Stimulated activated CD4-positive, alpha-beta T cell treated with anti-CD3 and anti-CD28 coated beads, Interleukin-1b, Interleukin-23, amount 100 ng/mL, for 24 hours (primary cell): ENCODE data around the gene ITGBL1.

ENCODE experiments used
- DNase-seq, 4 experiments: peaks; one replicate each; pipeline ENCODE4 v3.0.0-alpha.2; 2020; ENCODE audit warnings: low read depth in 4 of 4, low spot score in 1 of 4

The ITGBL1 gene

DNA sequence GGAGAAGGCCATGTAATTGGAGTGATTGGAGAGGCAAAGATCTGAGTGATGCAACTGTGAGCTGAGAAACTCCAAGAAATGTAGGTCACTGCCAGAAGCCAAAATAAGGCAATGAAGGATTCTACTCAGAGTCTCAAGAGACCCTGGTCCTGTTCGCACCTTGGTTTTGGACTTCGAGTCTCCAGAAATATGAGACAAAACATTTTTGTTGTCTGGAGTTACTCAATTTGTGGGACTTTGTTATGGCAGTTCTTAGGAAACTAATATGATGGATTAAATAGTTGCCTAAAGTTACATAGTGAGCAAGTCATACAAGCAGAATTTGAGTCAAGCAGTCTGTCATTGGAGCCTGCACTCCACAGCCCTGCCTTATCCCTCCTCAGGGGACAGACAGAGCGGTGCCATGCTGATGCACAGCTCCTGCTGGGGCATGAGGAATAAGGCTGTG lies 104.2 kb downstream of the ITGBL1 start:
- DNase-seq, result no peak

DNA sequence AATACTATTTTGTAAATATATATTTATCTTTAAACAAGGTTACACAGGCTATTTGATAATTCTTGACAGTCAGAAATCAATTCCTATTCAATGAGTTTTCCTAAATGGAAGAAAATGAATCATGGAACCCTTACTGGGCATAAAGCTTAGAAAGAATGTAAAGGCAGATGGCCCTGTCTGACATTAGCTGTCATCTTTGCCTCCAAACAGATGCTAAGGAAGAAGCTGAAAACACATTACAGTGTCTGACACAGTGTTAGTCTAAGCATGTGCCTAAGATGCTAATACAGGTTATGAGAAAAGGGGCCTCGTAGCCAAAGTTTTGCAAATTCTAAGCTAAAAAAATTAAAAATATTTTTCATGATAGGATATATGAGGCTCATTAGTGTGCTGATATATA lies 112.8 kb downstream of the ITGBL1 start:
- DNase-seq, result no peak

DNA sequence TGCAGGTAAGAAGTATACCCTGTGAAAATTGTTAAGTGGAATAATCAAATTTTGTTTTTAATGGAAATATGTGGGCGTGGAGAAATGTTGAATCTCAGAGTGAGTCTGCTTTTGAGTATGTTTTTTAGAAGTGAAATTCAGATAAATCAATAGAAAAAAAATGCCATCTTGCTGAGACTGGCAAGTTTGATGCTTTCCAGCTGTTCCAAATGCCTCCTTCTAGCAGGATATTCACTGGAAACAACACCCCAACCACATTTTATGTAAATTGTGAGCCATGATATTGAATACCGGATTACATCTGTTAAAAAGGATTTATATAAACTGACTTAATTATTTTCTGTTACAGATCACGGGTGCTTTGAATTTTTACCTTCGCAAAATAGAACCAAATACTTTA lies 115.4 kb downstream of the ITGBL1 start:
- DNase-seq, result no peak

DNA sequence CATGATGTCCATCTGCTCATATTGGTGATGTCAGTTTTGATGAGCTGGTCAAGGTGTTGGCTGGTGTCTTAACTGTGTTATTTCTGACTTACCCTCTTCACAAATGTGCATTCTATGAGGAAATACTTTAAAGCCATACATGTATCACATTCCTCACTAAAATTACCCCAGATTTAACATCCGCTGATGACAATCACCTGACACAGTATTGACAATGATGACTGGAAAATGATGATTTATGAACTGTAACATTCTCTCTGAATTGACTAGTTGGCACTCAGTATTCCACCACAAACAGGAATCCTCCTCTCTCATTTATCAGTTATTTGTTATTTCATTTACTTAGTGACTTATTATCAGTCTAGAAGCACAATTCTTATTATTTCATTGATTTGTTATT lies 117.3 kb downstream of the ITGBL1 start:
- DNase-seq, result no peak

DNA sequence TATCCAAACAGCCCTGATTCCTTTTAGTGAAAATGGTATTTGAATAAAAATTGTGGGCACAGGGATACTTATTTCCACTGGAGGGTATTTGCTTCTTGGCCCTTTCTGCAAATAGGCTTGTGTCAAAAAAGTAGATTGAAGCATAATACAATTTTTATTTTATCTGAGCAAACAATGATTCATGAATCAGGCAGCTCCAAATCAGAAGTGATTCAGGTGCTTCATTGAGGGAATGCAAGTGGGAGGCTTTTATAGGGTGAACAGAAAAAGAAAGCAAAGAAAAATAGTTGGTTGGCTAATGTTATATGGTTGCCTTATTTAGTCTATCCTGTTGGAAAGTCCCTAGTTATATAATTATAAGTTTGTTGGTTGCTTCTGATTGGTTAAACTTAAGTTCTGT lies 117.9 kb downstream of the ITGBL1 start:
- no peak for DNase-seq

DNA sequence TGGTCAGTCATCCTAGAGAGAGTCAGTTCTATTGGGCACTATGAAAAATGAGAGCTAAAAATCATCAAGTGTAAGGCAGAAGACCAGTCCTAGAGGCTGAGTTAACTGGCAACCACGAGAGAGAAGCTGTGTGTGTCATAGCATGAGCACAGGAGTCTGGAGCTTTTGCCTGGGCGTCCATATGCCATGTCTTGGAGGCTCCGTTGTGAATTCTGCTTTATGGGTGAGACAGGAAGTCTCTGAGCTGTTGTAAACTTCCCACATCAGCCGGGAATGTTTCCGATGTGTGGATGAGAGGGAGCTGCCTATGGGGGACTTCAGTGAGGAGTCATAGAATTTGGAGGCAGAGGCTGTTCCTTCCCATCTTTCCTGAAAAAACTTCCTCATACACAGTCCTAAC lies 120.0 kb downstream of the ITGBL1 start:
- DNase-seq, result no peak

DNA sequence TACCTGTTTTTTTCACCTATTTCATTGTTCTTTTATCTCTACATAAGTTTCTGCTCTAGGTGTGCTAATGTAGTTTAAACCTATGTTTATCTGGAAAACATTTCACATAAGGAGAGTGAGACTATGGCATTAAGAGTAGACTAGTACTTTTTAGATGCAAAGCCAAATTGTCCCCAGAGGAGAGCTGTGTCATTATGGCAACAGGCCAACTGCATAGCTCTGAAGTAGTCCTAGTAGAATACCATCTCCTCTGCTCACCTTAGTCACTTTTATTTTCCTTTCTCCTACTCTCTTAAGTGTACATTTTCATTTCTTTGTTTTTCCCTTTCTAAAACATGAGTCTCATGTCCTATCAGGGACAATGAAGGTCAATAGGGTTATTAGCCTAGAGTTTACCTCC lies 123.1 kb downstream of the ITGBL1 start:
- no peak for DNase-seq

DNA sequence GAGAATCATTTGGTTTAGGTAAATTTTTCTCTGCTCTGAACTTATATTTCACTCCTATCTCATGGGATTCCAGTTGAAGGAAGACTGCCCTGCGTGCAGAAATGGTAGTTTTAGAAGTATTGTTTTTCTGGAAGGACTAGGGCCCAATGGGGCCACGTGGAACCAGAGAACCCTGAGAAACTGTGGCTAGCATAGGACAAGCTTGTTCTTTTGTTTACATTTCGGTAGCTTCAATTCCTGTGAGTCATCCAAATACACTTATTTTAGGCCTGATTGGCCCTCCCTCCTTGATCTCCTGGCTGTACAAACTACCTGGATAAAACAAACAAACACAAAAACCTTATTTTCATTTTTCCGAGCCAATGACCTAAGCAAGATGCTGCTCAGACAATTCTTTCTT lies 124.0 kb downstream of the ITGBL1 start:
- DNase-seq, result no peak

DNA sequence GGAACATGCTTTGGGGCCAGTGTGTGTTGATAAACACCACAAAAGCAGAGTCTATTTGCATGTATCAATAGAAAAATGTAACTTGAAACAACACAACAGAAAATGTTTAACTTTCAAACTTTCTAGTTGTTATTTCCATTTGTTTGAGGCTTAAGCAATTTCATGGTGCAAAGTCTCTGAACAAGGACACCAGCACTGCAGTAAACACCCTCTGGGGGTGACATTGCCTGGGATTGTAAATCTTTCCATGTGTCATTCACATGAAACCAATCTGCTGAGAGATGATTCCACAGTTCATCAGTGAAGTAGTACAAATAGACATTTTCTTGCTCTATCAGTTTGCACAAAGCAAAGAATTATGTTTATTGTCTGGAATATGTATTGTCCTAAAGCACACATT lies 124.5 kb downstream of the ITGBL1 start:
- DNase-seq, result no peak

DNA sequence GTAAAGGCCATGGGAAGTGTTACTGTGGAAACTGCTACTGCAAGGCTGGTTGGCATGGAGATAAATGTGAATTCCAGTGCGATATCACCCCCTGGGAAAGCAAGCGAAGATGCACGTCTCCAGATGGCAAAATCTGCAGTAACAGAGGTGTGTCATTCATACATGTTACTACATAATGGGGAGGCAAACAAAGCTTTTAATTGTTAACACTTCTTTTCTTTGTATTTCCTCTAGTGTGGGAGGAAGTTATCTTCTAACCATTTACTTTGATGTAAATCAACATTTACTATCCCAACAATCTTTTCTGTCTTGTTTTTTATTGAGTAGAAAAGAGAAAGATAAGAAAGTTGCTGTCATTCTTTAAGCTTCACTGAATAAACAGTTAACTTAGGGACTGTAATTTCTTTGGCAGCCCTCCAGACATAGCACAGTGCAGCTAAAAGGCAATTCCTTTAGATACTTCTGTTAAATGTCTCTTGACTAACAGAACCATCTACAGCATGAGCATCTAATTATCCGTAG lies 126.9 kb downstream of the ITGBL1 start:
- DNase-seq, result no peak

DNA sequence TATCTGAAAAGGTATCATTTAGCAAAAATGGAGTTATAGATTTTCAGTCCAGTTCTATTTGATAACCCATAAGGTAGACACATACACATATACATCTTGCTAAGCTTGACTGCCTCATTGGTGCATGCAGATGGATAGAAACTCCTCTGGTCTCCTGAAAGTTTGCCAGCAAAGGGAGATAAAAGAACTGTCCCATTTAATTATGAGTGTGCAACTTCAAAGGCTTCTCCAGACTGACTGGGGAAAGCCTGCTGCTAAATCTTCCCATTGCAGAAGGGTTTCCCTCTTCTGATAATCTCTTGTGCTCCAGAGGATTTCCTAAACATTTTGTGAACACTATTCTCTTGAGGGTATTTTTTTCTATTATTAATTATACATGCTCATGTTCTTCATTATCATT lies 131.9 kb downstream of the ITGBL1 start:
- no peak for DNase-seq

DNA sequence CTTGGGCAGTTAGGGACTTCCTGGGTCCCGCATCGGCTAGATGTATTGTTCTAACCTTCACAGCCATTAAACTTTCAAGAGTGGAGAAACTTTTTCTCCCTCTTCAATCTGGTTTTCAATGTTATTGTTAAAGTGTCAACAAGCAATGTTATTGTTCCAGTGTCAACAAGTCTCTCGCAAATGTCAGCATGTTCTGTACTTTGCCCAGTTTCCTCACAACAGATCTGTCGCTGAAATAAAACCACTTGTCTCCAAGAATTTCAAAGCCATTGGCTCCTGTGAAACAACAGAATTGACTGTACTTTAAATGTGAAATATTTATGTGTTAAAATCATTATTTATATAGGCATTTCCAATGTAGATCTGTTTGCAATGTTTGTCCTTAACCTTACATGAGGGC lies 138.0 kb downstream of the ITGBL1 start:
- no peak for DNase-seq

DNA sequence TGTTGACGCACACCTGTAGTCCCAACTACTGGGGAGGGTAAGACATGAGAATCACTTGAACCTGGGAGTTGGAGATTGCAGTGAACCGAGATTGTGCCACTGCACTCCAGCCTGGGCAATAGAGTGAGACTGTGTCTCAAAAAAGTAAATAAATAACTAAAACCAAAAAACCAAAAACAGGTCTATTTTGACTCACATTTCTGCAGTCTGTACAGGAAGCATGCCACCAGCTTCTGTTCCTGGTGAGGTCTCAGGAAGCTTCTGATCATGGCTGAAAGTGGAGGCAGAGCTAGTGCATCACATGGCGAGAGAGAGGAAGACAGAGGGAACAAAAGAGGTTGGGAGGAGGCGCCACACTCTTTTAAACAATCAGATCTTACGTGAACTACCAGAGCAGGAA lies 142.5 kb downstream of the ITGBL1 start:
- no peak for DNase-seq

DNA sequence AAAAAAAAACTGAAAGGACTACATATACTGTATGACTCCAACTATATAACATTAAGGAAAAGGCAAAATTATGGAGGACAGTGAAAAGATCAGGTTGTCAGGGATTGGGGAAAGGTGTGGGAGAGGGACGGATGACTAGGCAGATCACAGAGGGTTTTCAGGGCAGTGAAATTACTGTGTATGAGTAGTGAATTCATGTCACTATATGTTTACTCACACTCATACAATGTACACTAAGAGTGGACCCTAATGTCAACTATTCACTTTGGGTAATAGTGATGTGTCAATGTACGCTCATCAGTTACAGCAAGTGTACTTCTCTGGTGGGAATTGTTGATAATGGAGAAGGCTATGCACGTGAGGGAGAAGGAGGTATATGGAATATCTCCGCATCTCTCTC lies 144.3 kb downstream of the ITGBL1 start:
- DNase-seq, result no peak

DNA sequence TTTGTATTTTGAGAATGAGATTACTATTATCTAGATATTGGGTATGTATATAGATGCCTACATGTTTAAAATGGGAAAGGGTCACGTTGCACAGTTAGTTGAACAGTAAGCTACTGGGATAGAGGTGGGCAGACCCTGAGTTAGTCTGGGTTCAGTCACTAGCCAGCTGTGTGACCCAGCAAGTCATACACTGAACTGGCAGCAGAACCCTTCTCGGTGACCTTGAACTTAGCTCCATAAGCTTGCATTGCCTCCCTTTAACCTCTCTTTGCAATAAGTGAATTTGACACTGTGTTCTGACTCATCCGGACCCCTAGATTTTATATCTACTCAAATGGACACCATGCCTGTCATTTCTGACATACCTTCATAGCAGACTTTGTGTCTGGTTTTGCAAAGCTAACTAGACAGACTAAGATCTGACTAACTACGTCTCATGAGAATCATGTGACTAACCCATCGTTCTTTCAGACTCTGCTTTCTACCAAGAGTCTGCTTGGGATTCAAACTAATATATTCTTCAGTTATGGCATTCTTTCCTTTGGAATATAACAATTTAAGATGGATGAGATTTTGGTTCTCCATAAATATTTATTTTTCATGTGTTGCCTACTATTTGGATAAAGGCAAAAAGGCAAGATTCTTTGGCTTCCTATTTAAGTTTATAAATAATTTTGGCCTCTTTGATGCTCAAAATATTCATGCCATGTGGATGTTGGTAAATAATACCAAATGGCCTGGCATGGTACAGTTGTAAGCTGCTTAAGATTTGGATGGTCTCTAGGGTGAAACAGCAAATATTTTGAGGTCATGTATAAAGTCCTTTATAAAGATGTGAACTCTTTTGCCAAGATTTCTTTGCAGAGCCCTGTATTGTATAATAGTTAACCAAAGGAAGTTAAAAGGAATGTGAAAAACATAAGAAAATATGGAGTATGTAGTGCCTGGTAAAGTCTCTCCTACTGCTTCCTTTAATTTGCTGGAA lies 159.3 kb downstream of the ITGBL1 start:
- no peak for DNase-seq

DNA sequence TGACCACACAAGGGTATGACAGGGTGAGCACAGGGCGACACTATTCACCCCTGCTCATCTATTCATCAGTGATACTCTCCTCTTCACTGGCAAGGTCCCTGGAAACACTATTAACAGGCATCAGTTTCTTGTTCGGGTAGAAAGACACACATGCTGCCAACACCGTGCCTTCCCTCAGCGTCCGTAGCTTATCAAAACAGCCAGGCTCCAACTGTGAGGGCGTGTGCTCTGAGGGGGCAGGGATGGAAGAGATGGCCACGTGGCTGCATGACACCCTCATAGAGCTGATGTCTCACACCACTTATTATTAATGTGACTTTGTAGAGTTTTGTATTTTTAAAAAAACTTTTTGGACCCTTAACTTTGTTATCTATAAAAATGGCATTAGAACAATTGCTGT lies 160.3 kb downstream of the ITGBL1 start:
- no peak for DNase-seq

DNA sequence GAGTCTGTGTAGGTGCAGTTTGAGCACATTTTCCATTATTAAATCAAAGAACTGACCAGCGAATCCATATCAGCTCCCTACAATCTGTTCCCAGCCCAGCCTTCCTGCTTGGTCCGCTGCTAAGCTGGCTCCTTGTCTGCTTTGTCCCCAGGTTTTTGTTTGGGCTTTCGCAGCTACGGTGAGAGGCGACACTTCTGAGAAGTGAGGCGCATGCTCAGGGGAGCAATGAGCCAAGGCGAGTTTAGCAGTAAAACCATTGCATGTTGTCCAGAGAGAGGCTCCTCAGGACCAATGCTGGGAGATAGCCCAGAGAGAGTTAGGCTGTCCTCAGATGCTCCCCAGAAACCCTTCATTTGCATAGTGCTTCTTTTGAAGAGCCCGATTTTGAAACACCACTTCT lies 162.0 kb downstream of the ITGBL1 start:
- no peak for DNase-seq

DNA sequence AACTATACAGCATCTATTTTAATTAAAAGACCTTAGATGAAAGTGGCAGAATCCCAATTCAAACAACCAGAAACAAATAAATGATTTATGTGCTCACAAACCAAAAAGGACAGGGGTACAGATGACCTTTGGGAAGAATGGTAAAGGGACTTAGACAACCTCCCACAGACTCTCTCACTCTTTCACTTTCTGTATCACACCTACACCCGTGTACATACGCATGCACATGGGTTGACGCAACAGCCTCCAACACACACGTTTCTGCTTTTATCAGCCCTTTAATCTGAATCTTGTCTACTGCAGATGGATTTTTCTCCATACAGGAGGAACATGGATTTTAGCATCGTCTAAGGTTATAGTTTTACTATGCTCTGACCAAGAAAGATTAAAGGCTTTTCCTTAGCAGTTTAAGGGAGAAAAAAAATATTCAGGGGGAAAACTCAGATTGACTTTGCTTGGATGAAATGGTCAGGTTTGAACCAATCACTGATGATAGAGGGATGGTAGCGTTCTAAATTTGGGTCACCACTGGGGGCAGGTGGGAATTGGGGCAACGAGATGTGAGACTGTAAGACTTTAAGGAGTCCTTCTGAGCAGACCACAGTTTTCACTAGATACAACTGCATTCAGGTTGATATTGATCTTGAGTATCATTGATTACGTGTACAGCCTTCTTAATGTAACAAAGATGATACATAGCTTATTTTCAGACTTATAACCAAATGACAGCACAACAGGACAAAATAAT lies 166.1 kb downstream of the ITGBL1 start:
- DNase-seq, result no peak

DNA sequence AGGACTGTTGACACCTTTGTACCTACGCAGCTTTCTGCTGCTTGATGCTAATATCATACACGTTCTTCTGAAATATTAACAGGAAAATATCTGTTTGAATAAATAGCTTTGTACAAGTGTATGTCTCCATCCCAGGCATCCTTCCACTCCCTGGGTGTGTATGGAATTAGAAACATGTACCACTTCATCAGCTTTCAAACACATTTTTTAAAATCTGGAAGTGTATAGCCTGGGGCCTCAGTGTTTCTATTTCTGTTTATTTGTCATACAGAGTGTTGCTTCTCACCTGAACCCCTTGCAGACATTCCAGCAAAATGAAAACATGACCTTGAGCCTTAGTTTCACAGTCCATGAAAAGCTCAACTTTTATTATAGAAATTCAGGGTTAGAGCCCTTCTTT lies 168.6 kb downstream of the ITGBL1 start:
- DNase-seq, result no peak

DNA sequence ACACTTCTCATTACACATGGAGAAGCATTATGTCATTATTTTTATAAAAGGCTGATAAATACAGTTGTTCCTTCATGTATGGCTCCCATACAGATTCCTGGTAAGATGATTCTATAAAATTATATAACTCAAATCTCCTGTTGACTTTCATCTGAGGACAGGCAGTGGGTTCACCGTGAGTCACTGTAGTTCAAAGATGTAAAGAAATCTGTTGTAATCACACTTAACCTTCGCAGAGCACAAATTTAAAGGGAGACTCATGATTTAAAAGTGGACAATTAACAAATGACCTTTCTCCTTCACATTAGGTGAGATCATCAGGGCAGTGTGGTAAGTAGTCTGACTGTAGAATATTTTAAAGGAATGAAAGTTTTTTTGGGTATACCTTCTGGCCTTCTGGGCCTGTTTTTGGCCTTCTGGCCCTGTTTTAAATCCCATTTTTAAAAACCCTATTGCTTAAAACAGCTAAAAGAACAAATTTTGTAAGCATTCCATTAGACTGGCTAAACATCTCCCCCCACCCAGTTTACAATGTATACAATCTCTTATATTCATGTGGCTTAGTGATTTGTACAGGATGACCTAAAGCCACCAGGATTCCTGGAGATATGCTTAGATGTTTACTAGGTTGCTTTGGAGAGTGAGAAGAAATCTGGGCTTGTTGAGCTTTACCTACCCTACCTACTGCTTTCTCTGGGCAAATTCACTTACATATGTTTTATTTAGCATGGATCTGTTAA lies 171.2 kb downstream of the ITGBL1 start:
- no peak for DNase-seq

DNA sequence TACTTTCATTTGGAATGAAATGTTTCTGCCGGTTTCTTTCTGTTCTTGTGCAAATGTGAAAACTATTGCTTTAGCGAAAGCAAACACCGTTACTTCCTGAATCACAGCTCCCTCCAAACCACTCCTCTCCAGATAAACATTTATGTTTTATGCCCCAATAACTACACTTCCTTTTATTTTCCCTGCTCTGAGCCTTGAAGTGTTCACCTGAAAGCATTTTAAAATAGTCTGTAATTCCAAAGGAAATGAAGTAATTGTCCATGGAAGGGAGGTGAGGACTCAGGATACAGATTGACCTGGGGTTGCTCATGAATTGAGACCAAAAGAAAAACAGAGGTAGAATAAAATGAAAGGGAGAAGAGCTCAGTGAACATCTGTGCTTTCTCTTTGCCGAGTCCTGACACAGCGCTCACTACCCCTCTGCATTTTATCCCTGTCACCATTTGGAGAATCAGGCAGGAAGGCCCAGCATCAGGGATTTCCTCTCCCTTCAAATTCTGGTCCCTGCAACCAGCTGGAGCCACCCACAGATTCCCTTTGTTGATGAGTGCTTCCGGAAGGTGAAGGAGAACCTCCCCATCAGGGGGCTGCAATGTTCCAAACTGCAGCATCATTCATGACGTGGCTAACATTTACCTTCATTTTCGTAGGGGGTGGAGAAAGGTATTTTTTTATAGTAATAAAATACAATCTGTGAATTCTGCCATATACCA lies 171.9 kb downstream of the ITGBL1 start:
- no peak for DNase-seq
